DND-41 (cell line): Measurements from ENCODE around the gene CFAP221.

Source experiments
- EZH2 ChIP-seq: IDR thresholded peaks from 3 replicates; pipeline ENCODE4 v1.6.1; 2012; ENCODE audit warnings: borderline replicate concordance, low read depth, mild to moderate bottlenecking, moderate library complexity, low read length, inconsistent platforms; ENCODE audit not compliant: severe bottlenecking
- TF ChIP-seq, protein P1 (sequence below): IDR thresholded peaks from 2 replicates; pipeline ENCODE4 v1.5.1; 2012; ENCODE audit warnings: borderline replicate concordance, low read length, moderate library complexity, mild to moderate bottlenecking; ENCODE audit not compliant: poor library complexity, severe bottlenecking; ENCODE audit errors: extremely low read depth

DNA sequence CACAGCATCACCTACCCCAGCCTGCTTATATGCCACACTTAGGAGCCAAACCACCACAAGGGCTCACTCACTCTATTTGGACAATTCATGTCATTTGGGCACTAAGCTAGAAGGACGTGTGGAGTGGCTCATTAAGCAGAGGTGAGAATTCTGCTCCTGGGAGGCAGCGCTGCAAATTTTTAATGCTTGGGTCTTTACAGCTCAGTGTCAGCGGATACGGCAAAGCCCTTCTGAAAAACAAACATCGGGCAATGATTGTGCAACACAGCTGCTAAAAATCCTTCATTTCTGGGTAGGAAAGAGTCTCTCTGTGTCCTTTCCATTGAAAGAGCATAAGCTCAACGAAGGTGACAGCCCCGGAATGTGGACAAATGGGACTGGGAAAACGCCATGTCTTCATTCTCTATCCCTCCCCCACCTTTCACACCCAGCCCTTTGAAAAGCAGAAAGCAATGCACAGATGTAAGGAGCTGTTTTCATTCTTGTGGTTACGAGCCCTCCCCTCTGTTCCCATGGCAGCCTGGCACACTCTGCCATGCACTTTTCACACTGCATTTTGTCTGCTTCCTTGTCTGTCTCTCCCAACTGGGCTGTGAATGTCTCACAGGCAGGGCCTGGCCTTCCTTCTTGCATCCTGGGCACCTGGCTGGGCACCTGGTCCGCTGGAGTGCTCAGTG, 150.7 kb downstream of the CFAP221 start:
- TF ChIP-seq, protein P1, sequence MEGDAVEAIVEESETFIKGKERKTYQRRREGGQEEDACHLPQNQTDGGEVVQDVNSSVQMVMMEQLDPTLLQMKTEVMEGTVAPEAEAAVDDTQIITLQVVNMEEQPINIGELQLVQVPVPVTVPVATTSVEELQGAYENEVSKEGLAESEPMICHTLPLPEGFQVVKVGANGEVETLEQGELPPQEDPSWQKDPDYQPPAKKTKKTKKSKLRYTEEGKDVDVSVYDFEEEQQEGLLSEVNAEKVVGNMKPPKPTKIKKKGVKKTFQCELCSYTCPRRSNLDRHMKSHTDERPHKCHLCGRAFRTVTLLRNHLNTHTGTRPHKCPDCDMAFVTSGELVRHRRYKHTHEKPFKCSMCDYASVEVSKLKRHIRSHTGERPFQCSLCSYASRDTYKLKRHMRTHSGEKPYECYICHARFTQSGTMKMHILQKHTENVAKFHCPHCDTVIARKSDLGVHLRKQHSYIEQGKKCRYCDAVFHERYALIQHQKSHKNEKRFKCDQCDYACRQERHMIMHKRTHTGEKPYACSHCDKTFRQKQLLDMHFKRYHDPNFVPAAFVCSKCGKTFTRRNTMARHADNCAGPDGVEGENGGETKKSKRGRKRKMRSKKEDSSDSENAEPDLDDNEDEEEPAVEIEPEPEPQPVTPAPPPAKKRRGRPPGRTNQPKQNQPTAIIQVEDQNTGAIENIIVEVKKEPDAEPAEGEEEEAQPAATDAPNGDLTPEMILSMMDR, result no peak
- TF ChIP-seq EZH2, result no peak
